HL-60 (cell line): ENCODE results near the gene CITED1.
"Not testable (repeated sequence)": the region's sequence is repeated elsewhere in the genome, so short reads cannot be mapped to it uniquely, and the experiment has no call there.

ENCODE experiments used
- DNase-seq, 2 experiments: peaks; one replicate each; pipeline ENCODE4 v3.0.0-alpha.2; 2010 to 2020; ENCODE audit warnings: low read depth in 1 of 2, low spot score in 1 of 2
- H3K27ac ChIP-seq: fragments of 250-450 bp; sonication (Bioruptor Pico); replicated peaks from 2 replicates; pipeline ENCODE4 v1.5.1; 2020; ENCODE audit warnings: mild to moderate bottlenecking, moderate library complexity
- H3K27me3 ChIP-seq: fragments of 250-450 bp; sonication (Bioruptor Pico); 2 replicates; pipeline ENCODE4 v1.5.1; 2021; ENCODE audit warnings: mild to moderate bottlenecking, moderate library complexity; ENCODE audit not compliant: insufficient read depth, poor library complexity, severe bottlenecking
- H3K4me3 ChIP-seq: replicated peaks from 2 replicates; pipeline ENCODE4 v1.5.1; 2011; ENCODE audit warnings: mild to moderate bottlenecking, control low read depth, low read length; ENCODE audit not compliant: insufficient read depth
- GABPA ChIP-seq: IDR thresholded peaks from 2 replicates; pipeline ENCODE4 v1.6.1; 2012; ENCODE audit warnings: low read depth
- POLR2AphosphoS5 ChIP-seq: IDR thresholded peaks from 2 replicates; pipeline ENCODE4 v1.6.1; 2012; ENCODE audit warnings: low read depth
- SPI1 ChIP-seq: IDR thresholded peaks from 2 replicates; pipeline ENCODE4 v1.6.1; 2012; ENCODE audit warnings: low read depth, mild to moderate bottlenecking, borderline replicate concordance
- TF ChIP-seq, protein P1 (sequence below): IDR thresholded peaks from 2 replicates; pipeline ENCODE4 v1.6.1; 2012; ENCODE audit warnings: low read depth; ENCODE audit not compliant: insufficient replicate concordance
- TF ChIP-seq, protein P2 (sequence below): IDR thresholded peaks from one replicate; pipeline ENCODE4 v1.5.1; 2011; ENCODE audit warnings: low read length, control low read depth, inconsistent platforms; ENCODE audit not compliant: insufficient read depth

CITED1 gene

DNA sequence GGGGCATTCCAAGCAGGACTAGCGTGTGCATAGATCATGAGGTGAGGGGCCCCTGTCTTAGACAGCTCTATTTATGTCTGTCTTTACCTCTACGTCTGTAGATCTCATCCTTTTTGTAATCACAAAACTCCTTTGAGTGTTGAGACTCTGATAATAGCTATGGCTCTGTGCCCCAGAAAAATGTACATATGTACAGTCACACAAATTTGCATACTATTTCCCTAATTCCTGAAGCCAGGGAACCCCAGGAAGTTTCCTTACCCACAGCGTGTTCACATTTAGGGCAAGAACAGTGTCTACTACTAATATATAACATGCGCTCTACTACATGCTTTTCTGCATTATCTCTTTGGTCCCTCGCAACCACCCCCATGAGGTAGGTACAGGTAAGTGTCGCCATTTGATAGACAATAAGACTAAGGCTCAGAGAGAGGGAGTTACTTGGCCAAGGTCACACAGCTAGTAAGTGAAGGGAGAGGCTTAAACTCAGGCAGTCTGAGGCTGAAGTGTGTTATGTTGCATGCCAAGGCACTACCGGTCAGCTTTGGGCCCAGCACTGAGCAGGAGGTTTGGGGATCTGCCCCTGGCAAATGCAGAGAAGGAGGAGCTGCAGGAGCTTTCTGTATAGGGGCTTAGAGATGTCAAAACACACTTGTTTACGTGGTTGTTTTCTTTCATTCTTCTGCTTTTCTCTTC is 21.0 kb upstream of the CITED1 start:
- Histone ChIP-seq H3K27ac (no peak overlapping the region), H3K27me3 (no peaks in the 10 kb centered on the region), H3K4me3 (no peak overlapping the region)
- no peak for TF ChIP-seq SPI1
- no peak for TF ChIP-seq POLR2AphosphoS5
- TF ChIP-seq, protein P1, sequence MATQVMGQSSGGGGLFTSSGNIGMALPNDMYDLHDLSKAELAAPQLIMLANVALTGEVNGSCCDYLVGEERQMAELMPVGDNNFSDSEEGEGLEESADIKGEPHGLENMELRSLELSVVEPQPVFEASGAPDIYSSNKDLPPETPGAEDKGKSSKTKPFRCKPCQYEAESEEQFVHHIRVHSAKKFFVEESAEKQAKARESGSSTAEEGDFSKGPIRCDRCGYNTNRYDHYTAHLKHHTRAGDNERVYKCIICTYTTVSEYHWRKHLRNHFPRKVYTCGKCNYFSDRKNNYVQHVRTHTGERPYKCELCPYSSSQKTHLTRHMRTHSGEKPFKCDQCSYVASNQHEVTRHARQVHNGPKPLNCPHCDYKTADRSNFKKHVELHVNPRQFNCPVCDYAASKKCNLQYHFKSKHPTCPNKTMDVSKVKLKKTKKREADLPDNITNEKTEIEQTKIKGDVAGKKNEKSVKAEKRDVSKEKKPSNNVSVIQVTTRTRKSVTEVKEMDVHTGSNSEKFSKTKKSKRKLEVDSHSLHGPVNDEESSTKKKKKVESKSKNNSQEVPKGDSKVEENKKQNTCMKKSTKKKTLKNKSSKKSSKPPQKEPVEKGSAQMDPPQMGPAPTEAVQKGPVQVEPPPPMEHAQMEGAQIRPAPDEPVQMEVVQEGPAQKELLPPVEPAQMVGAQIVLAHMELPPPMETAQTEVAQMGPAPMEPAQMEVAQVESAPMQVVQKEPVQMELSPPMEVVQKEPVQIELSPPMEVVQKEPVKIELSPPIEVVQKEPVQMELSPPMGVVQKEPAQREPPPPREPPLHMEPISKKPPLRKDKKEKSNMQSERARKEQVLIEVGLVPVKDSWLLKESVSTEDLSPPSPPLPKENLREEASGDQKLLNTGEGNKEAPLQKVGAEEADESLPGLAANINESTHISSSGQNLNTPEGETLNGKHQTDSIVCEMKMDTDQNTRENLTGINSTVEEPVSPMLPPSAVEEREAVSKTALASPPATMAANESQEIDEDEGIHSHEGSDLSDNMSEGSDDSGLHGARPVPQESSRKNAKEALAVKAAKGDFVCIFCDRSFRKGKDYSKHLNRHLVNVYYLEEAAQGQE: no peak
- TF ChIP-seq GABPA: no peak
- TF ChIP-seq, protein P2, sequence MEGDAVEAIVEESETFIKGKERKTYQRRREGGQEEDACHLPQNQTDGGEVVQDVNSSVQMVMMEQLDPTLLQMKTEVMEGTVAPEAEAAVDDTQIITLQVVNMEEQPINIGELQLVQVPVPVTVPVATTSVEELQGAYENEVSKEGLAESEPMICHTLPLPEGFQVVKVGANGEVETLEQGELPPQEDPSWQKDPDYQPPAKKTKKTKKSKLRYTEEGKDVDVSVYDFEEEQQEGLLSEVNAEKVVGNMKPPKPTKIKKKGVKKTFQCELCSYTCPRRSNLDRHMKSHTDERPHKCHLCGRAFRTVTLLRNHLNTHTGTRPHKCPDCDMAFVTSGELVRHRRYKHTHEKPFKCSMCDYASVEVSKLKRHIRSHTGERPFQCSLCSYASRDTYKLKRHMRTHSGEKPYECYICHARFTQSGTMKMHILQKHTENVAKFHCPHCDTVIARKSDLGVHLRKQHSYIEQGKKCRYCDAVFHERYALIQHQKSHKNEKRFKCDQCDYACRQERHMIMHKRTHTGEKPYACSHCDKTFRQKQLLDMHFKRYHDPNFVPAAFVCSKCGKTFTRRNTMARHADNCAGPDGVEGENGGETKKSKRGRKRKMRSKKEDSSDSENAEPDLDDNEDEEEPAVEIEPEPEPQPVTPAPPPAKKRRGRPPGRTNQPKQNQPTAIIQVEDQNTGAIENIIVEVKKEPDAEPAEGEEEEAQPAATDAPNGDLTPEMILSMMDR: no peak
- no peak for DNase-seq

DNA sequence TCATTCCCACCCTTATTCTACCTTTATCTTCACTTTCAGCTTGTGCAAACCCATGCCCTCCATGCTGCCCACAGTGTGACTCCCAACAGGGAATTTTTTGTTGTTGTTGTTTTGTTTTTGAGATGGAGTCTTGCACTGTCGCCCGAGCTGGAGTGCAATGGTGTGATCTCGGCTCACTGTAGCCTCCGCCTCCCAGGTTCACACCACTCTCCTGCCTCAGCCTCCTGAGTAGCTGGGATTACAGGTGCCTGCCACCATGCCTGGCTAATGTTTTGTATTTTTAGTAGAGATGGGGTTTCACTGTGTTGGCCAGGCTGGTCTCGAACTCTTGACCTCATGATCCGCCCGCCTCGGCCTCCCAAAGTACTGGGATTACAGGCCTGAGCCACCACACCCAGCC is 13.9 kb upstream of the CITED1 start:
- H3K27ac ChIP-seq, H3K27me3 ChIP-seq, DNase-seq: not testable (repeated sequence)

DNA sequence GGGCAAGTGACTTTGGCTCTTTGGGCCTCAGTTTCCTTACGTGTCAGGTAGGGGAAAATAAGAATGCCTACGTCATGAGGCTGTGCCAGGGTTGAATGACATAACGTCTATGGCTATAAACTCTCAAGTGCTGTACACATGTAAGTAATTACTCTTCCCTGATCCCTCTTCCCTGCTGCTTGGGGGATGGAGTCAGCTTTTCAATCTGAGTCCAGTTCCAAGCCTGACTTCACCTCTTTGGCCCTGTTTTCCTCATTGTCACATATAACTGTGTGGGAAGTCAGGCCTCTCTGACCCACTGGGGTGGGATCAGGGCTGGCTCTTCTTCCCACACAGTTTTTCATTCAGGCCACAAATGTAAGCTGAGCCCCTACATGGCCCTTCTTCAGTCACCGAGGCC is 11.4 kb upstream of the CITED1 start:
- H3K4me3 ChIP-seq: no peak overlapping the region
- H3K27ac ChIP-seq: no peak overlapping the region
- TF ChIP-seq, protein P2: no peak
- TF ChIP-seq GABPA (no peak), SPI1 (no peak), POLR2AphosphoS5 (no peak)
- TF ChIP-seq, protein P1: no peak
- DNase-seq: no peak
- no peaks in the 10 kb centered on the region for H3K27me3 ChIP-seq

More for the DNA sequence above, 13.9 kb upstream of the CITED1 start:
- H3K4me3 ChIP-seq: not testable (repeated sequence)

DNA sequence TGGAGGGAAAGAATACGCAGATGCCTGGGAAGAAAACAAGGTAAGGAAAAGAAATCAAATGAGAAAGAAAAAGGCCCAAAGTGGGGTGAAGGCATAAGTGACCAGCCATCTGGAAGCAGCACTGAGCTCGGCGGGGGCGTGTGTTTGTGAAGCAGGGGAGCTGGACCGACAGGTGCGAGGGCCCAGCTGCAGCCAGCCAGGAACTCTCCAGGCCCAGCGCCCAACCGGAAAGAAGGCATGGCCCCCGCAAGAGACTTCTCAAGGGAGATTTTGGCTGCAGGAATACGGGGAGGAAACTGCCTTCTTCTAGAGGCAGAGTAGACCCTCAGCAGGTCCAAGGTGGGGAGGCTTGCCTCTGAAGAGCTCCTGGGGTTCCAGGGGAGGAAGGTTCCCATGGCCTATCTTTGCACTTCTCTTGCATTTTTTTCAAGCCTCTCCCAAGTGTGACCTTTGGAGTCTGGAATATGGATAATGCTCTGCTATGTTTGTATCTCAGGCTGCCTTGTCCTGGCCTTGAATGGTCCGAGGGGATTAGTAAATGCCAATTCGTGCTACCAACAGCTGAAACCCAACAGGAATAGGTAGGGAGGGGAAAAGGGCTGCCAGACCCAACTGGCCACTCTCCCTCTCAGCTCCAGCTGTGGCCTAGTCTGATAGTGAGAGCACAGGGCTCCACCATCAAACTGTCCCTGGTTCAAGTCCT is 10.8 kb upstream of the CITED1 start:
- no peak for DNase-seq
- no peak overlapping the region for H3K4me3 ChIP-seq
- H3K27me3 ChIP-seq: no peaks in the 10 kb centered on the region
- no peak overlapping the region for H3K27ac ChIP-seq
- TF ChIP-seq GABPA (no peak), SPI1 (no peak)

DNA sequence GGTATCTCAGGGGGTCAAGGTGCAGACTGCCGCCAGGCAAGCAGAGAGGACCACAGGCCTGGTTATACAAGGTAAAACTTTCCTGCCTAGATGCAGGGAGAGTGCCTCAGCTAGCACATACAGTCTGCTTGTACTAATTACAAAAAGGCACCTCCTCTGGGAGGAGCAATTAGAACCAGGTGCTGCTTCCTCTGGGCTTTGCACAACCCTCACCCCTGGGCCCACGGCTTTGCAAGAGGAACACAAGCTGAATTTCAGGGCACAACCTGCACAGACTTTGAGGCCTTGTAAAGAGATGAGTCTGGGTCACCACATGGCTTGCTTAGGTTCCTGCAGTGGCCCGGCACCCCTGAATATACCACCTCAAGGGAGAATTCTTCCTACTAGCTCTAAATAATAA is 9.2 kb upstream of the CITED1 start:
- Histone ChIP-seq H3K27me3 (no peaks in the 10 kb centered on the region), H3K4me3 (no peak overlapping the region), H3K27ac (no peak overlapping the region)
- TF ChIP-seq SPI1: no peak
- TF ChIP-seq, protein P2: no peak
- TF ChIP-seq POLR2AphosphoS5: no peak
- TF ChIP-seq, protein P1: no peak
- no peak for TF ChIP-seq GABPA
- no peak for DNase-seq
